22Rv1 (cell line): ENCODE data around the gene WNT9A.

Experiments used
- H3K27ac ChIP-seq: fragments of 450-650 bp; 2 replicates; pipeline ENCODE4 v1.5.1; 2017
- ZFX ChIP-seq: fragments of 450-650 bp; IDR thresholded peaks from 2 replicates; pipeline ENCODE4 v1.6.1; 2017; ENCODE audit warnings: antibody characterized with exemption, borderline replicate concordance
- TF ChIP-seq, protein P1 (sequence below): fragments of 450-650 bp; IDR thresholded peaks from 2 replicates; pipeline ENCODE4 v1.5.1; 2017; ENCODE audit warnings: mild to moderate bottlenecking

WNT9A gene

DNA sequence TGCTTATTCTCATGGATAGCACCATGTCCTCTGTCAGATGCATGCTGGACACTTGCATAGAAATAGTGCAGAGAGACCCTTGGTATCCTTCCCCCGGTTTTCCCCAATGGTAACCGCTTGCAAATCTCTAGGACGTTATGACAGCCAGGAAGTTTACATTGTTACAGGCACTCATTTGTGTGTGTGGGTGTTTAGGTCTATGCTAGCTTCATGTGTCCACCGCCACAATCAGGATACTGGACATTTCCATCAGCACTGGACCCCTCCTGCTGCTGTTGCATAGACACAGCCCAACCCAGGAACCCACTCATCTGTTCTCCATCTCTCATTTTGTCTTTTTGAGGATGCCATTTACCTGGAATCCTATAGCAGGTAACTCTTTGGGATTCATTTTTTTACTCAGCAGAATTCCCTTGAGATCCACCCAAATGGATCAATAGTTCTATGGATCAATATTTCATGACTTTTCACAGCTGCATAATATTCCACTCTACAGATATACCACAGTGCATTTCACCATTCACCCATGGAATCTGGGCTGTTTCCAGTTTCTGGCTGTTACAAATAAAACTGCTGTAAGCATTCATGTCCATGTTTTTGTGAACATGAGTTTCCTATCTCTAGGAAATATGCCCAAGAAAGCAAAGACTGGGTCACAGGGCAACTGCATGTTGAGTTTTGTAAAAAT, 6.6 kb upstream of the WNT9A start:
- no peak overlapping the region for H3K27ac ChIP-seq
- no peak for TF ChIP-seq ZFX
- TF ChIP-seq, protein P1, sequence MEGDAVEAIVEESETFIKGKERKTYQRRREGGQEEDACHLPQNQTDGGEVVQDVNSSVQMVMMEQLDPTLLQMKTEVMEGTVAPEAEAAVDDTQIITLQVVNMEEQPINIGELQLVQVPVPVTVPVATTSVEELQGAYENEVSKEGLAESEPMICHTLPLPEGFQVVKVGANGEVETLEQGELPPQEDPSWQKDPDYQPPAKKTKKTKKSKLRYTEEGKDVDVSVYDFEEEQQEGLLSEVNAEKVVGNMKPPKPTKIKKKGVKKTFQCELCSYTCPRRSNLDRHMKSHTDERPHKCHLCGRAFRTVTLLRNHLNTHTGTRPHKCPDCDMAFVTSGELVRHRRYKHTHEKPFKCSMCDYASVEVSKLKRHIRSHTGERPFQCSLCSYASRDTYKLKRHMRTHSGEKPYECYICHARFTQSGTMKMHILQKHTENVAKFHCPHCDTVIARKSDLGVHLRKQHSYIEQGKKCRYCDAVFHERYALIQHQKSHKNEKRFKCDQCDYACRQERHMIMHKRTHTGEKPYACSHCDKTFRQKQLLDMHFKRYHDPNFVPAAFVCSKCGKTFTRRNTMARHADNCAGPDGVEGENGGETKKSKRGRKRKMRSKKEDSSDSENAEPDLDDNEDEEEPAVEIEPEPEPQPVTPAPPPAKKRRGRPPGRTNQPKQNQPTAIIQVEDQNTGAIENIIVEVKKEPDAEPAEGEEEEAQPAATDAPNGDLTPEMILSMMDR: peak; percentile 46

DNA sequence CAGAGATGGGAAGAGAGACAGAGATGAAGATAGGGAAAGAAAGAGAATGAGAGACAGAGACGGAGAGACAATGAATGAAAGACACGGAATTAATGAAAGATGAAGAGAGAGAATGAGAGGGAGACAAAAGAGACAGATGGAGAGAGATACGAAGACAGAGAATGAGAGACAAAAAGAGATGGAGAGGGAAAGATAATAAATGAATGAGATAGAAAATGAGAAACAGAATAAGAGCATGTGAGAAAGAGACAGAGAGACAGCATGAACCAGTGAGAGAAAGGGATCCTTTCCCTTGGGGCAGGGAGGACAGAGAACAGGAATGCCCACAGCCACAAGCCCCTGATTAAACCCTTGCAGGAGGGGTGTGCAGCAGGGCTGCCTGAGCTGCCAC, 5.3 kb upstream of the WNT9A start:
- no peak overlapping the region for H3K27ac ChIP-seq
- TF ChIP-seq, protein P1: no peak
- TF ChIP-seq ZFX: no peak

DNA sequence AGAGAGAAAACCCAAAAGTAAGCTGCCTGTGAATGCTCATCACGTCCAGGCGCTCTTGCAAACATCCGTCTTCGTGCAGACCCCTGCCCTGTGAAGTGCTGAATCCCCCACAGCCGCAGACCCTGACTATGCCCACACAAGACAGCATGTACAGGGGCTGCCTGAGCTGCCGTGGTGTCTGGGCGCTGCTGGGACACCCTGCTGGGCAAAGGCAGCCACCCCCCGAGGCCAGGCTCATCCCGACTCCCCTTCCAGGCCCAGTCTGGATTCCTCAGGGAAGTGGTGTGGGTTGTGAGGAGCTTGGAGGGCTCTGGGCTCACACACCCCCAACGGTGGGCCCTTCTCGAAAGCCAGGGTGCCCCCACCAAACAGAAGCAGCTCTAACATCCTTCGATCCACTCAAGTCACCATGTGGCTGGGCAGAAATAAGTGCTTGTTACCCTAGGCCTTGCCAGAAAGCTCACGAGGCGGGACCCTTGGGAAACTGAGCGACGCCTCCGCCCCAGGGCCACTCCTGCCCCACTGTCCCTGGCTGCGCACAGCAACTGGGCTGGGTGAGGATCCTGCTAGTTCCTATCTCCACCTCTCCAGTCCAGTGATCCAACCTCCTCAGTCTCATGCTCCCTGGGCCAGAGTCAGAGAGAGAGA, 4.8 kb upstream of the WNT9A start:
- H3K27ac ChIP-seq: no peak overlapping the region
- TF ChIP-seq ZFX: no peak
- TF ChIP-seq, protein P1: no peak

DNA sequence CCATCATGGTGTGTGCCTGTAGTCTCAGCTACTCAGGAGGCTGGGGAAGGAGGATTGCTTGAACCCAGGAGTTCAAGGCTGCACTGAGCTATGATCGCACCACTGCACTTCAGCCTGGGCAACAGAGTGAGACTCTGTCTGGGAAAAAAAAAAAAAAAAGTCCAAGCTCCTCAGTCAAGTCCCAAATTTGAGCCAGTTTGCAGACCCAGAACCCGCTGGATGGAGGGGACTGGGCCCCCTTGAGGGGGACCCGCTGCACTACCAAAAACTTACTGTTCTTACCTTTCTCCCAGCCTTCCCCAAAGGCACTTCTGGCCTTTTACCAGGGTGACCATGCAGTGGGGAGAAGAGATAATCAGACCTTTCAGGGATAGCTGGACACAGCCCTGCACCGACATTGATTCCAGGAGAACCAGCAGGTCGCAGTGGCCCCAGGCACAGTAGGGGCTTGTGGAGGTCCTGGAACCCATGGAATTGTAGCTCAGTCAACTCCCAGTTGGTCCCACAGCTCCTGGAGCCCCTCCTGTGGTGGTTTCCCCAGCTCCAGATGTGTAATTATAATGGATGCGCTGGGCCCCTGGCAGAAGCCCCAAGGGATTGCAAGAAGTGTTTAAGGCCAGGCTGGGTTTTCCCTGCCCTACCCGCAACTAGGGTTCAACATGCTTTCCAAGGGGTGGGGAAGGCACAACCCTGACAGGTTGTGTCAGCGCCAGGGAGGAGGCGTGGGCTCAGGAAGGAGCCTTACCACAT, 4.1 kb upstream of the WNT9A start:
- TF ChIP-seq, protein P1: no peak
- TF ChIP-seq ZFX: no peak
- H3K27ac ChIP-seq: no peak overlapping the region

DNA sequence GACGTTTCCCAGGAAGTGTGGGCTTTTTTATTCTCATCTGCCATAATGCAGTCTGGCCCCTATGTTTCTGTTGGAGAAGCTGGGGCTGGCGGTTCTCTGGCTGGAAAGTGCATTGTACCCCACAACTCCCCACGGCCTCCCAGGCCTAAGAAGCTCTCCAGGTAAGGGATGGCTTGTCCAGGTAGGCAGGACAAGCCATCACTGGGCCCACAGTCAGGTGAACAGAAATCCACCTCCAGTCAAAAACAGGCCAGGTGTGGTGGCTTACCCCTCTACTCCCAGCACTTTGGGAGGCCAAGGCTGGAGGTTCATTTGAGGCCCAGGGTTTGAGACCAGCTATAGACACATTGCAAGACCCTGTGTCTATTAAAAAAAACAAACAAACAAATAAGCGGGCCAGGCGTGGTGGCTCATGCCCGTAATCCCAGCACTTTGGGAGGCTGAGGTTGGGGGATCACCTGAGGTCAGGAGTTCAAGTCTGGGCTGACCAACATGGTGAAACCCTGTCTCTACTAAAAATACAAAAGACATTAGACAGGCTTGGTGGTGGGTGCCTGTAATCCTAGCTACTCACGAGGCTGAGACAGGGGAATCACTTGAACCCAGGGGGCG, 3.1 kb upstream of the WNT9A start:
- H3K27ac ChIP-seq: no peak overlapping the region
- TF ChIP-seq, protein P1: no peak
- TF ChIP-seq ZFX: no peak

DNA sequence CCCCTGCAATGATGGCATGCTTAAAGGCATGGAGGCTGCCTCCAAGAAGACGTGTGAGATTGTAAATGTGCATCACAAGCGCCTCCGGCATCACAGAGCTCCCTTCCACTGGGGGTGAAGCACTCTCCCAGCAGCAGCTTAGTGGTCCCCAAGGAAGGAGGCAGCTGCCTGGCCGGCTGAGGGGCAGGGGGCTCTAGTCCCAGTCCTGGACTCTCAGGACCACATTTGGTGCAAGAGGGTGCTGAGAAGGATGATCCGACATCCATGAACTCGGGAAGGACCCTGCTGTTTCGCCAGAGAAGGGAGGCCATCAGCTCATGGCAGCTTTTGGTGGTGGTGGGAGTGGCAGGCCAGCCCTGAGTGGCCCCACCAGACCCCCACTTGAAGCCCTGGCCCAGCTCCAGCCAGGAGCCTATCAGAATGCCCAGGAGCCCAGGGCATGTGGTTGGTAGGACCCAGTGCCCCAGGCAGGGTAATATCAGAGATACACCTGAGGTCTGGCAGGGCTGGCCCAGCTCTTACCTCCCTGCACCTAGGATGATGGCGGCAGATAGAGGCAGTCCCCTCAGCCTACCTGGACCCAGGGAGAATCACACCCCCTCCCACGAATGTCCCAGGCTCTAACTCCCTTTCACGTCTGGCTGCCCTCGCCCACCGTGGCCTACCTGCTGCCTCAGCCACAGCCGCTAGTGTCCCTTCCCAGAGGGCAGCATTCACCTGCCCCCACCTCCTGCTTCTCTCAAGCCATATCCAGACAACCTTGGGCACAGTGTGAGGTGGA, 2.4 kb upstream of the WNT9A start:
- no peak overlapping the region for H3K27ac ChIP-seq
- TF ChIP-seq, protein P1: no peak
- no peak for TF ChIP-seq ZFX
